ENCODE results near the gene EVL. TPM values are rescaled to one million over a fixed set of nuclear protein-coding genes. Genes with fewer than 3 reads are reported as not detected.

Gene EVL
- total and polyA plus RNA-seq, 3 donors from 2014 or later: 87.4 to 96.8 (median 91.7) TPM

- Histone ChIP-seq H3K27me3 (no peaks in the 10 kb centered on the region), H3K36me3 (ENCODE audit: low read depth, missing control alignments) (no peaks in the 10 kb centered on the region), H3K27ac (no peak overlapping the region), H3K4me3 (no peak overlapping the region), H3K9me3 (no peaks in the 10 kb centered on the region), H3K4me1 (no peaks in the 10 kb centered on the region)
- DNase-seq: no peak
- intact Hi-C loops (cut with DNase I; ENCODE audit: low total_unique reads): no loop called here
- WGBS, 2 donors: 91 to 94% methylated on average over 3 to 8 of the region's 8 CpGs
- no peak for TF ChIP-seq POLR2A (IDR thresholded peaks at IDR 0.05)
- no peak for TF ChIP-seq CTCF (IDR thresholded peaks at IDR 0.05)
Observed at GRCh38 chr14:100122481-100123223, 57.4 kb downstream of the EVL start.

- TF ChIP-seq CTCF (IDR thresholded peaks at IDR 0.05) (no peak), POLR2A (IDR thresholded peaks at IDR 0.05) (no peak)
- H3K27me3 ChIP-seq: no peaks in the 10 kb centered on the region
- 92 to 93% methylated on average over 8 to 10 of the region's 10 CpGs for WGBS, 2 donors
- no peaks in the 10 kb centered on the region for H3K36me3 ChIP-seq (ENCODE audit: low read depth, missing control alignments)
- intact Hi-C loops (cut with DNase I; ENCODE audit: low total_unique reads): no loop called here
- no peaks in the 10 kb centered on the region for H3K9me3 ChIP-seq
- no peak overlapping the region for H3K4me3 ChIP-seq
- no peak overlapping the region for H3K27ac ChIP-seq
- H3K4me1 ChIP-seq: no peaks in the 10 kb centered on the region
- no peak for DNase-seq
Observed at GRCh38 chr14:100123618-100124017, 58.4 kb downstream of the EVL start.

DNA sequence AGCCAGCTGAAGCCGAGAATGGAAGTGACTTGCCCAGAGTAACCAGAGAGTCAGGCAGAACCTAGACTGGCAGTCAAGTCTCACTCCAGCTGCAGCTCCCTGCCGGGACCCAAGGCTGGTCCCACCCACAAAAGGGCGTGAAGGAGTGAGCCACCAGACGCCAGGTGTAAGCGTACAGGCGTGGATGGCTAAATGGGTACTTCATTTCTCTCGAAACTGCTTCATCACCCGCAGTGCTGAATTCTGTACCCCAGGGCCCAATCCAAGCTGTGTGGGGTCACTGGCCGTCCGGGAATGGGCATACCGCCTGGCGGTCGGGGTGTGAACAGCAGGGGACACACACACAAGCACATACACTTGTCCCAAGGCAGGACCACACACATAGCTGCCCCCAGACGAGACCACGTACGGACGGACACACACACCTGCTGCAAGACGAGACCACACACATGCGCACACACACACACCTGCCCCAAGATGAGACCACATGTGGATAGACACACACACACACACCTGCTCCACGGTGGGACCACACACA, 59.4 kb downstream of the EVL start:
- Histone ChIP-seq H3K9me3 (no peaks in the 10 kb centered on the region), H3K36me3 (ENCODE audit: low read depth, missing control alignments) (no peaks in the 10 kb centered on the region), H3K4me1 (peaks cover 4% of the 10 kb centered on the region), H3K4me3 (no peak overlapping the region), H3K27ac (no peak overlapping the region), H3K27me3 (no peaks in the 10 kb centered on the region)
- no peak for TF ChIP-seq POLR2A (IDR thresholded peaks at IDR 0.05)
- TF ChIP-seq CTCF (IDR thresholded peaks at IDR 0.05): no peak
- intact Hi-C loops (cut with DNase I; ENCODE audit: low total_unique reads): no loop called here
- no peak for DNase-seq
- WGBS, 2 donors: 91 to 100% methylated on average over 7 to 20 of the region's 20 CpGs

GRCh38 chr14:100126401-100126800, 61.2 kb downstream of the EVL start:
- 90 to 95% methylated on average over 13 of the region's 13 CpGs for WGBS, 2 donors
- no peak for TF ChIP-seq POLR2A (IDR thresholded peaks at IDR 0.05)
- no peak for TF ChIP-seq CTCF (IDR thresholded peaks at IDR 0.05)
- no peaks in the 10 kb centered on the region for H3K36me3 ChIP-seq (ENCODE audit: low read depth, missing control alignments)
- DNase-seq: no peak
- peaks cover 6% of the 10 kb centered on the region for H3K4me1 ChIP-seq
- intact Hi-C loops (cut with DNase I; ENCODE audit: low total_unique reads): no loop called here
- no peak overlapping the region for H3K4me3 ChIP-seq
- no peaks in the 10 kb centered on the region for H3K27me3 ChIP-seq
- H3K27ac ChIP-seq: no peak overlapping the region
- H3K9me3 ChIP-seq: no peaks in the 10 kb centered on the region

All from testis (tissue), 3 donors.